Liver (tissue), 9 donors: ENCODE results near the gene RAB28. TPM values are rescaled to one million over a fixed set of nuclear protein-coding genes. Genes with fewer than 3 reads are reported as not detected.

ENCODE experiments used
- DNase-seq: peaks from one replicate; pipeline ENCODE4 v3.0.0-alpha.2; 2017; ENCODE audit warnings: low spot score
- H3K27ac ChIP-seq, 2 donors: one replicate each; pipeline ENCODE4 v1.7.0; 2013; ENCODE audit warnings: inconsistent platforms in 2 of 2, low read length in 2 of 2, control low read depth in 1 of 2, low read depth in 1 of 2, mild to moderate bottlenecking in 1 of 2
- H3K27me3 ChIP-seq, 4 donors: one replicate each; pipeline versions ENCODE4 v1.6.1 to v1.7.0; 2013; ENCODE audit warnings: low read length in 3 of 4, inconsistent platforms in 1 of 4, mild to moderate bottlenecking in 1 of 4, moderate library complexity in 1 of 4; ENCODE audit not compliant: control insufficient read depth in 4 of 4, insufficient read depth in 4 of 4
- H3K36me3 ChIP-seq, 4 donors: one replicate each; pipeline versions ENCODE4 v1.6.1 to v1.7.0; 2013; ENCODE audit warnings: low read length in 3 of 4, mild to moderate bottlenecking in 3 of 4, low read depth in 1 of 4, moderate library complexity in 1 of 4; ENCODE audit not compliant: control insufficient read depth in 4 of 4, insufficient read depth in 3 of 4
- H3K4me1 ChIP-seq, 4 donors: one replicate each; pipeline versions ENCODE4 v1.6.1 to v1.7.0; 2013; ENCODE audit warnings: low read length in 3 of 4, mild to moderate bottlenecking in 3 of 4, moderate library complexity in 1 of 4; ENCODE audit not compliant: control insufficient read depth in 4 of 4, insufficient read depth in 4 of 4
- H3K4me3 ChIP-seq, 3 donors: one replicate each; pipeline versions ENCODE4 v1.6.1 to v1.7.0; 2013; ENCODE audit warnings: low read length in 3 of 3, control low read depth in 1 of 3, low read depth in 1 of 3, mild to moderate bottlenecking in 1 of 3
- H3K9ac ChIP-seq, 2 donors: one replicate each; pipeline ENCODE4 v1.7.0; 2013; ENCODE audit warnings: low read length in 2 of 2, mild to moderate bottlenecking in 2 of 2, moderate library complexity in 2 of 2, control low read depth in 1 of 2, low read depth in 1 of 2
- H3K9me3 ChIP-seq, 4 donors: one replicate each; pipeline versions ENCODE4 v1.6.1 to v1.7.0; 2013; ENCODE audit warnings: low read length in 3 of 4; ENCODE audit not compliant: control insufficient read depth in 4 of 4
- EGR1 ChIP-seq, 2 donors: IDR thresholded peaks; 2 replicates each; pipeline ENCODE4 v1.6.1; 2016 to 2018; ENCODE audit warnings: antibody characterized with exemption in 2 of 2, low read depth in 2 of 2
- FOXA1 ChIP-seq: IDR thresholded peaks from 2 replicates; pipeline ENCODE4 v1.6.1; 2016; ENCODE audit warnings: antibody characterized with exemption
- FOXA2 ChIP-seq: IDR thresholded peaks from 2 replicates; pipeline ENCODE4 v1.6.1; 2016; ENCODE audit warnings: antibody characterized with exemption
- GABPA ChIP-seq, 2 donors: IDR thresholded peaks in 1 of 2; conservative IDR thresholded peaks in 1 of 2; 2 replicates each; pipeline ENCODE4 v1.6.1; 2016; ENCODE audit warnings: antibody characterized with exemption in 2 of 2, mild to moderate bottlenecking in 1 of 2, moderate library complexity in 1 of 2
- HNF4A ChIP-seq, 2 donors: conservative IDR thresholded peaks; 2 replicates each; pipeline ENCODE4 v1.6.1; 2016; ENCODE audit warnings: antibody characterized with exemption in 2 of 2, mild to moderate bottlenecking in 2 of 2
- HNF4G ChIP-seq: IDR thresholded peaks from 2 replicates; pipeline ENCODE4 v1.6.1; 2016; ENCODE audit warnings: antibody characterized with exemption
- JUND ChIP-seq, 2 donors: IDR thresholded peaks; 2 replicates each; pipeline ENCODE4 v1.6.1; 2016; ENCODE audit warnings: antibody characterized with exemption in 2 of 2
- NR2F2 ChIP-seq: IDR thresholded peaks from 2 replicates; pipeline ENCODE4 v1.6.1; 2016; ENCODE audit warnings: antibody characterized with exemption
- RAD21 ChIP-seq, 2 donors: IDR thresholded peaks; 2 replicates each; pipeline ENCODE4 v1.6.1; 2016; ENCODE audit warnings: antibody characterized with exemption in 2 of 2, mild to moderate bottlenecking in 2 of 2
- RXRA ChIP-seq, 2 donors: IDR thresholded peaks; 2 replicates each; pipeline ENCODE4 v1.6.1; 2017 to 2018; ENCODE audit warnings: antibody characterized with exemption in 2 of 2, mild to moderate bottlenecking in 1 of 2
- SP1 ChIP-seq: IDR thresholded peaks from 2 replicates; pipeline ENCODE4 v1.6.1; 2018; ENCODE audit warnings: antibody characterized with exemption, mild to moderate bottlenecking
- TAF1 ChIP-seq: conservative IDR thresholded peaks from 2 replicates; pipeline ENCODE4 v1.6.1; 2016; ENCODE audit warnings: antibody characterized with exemption, mild to moderate bottlenecking
- YY1 ChIP-seq: IDR thresholded peaks from 2 replicates; pipeline ENCODE4 v1.6.1; 2016; ENCODE audit warnings: antibody characterized with exemption, mild to moderate bottlenecking
- WGBS: extraction: QIAGEN DNeasy Blood & Tissue Kit; methylation state at CpG from one replicate; pipeline ENCODE4 v1.1.7; 2013; 5-methylcytosine and 5-hydroxymethylcytosine counted together
- polyA plus RNA-seq, 2 donors: library from polyadenylated mRNA; stranded (reverse) in 1 of 2; unstranded in 1 of 2; fragments of 200-250 nt in 1 of 2; fragments of >200 nt in 1 of 2; fragmentation: Nextera tagmentation in 1 of 2; extraction: Ambion mirVana in 1 of 2; gene quantifications; one replicate each; pipeline versions ENCODE4 v1.2.1 to v1.2.3, GENCODE V29; 2013 to 2015
- total RNA-seq, 2 donors: library from RNA; depleted of rRNA; stranded (reverse); fragments of >200 nt; gene quantifications; one replicate each; pipeline ENCODE4 v1.2.3, GENCODE V29; 2014
- TF ChIP-seq, protein P1 (sequence below): fragments of 150-350 bp; IDR thresholded peaks from 2 replicates; pipeline ENCODE4 v1.5.1; 2017; ENCODE audit warnings: improper control_type of control experiment, low read depth, low read length; ENCODE audit not compliant: missing input control
- TF ChIP-seq, protein P2 (sequence below): IDR thresholded peaks from 2 replicates; pipeline ENCODE4 v1.6.1; 2016; ENCODE audit warnings: antibody characterized with exemption, mild to moderate bottlenecking
- TF ChIP-seq, protein P3 (sequence below): IDR thresholded peaks from 2 replicates; pipeline ENCODE4 v1.6.1; 2016; ENCODE audit warnings: antibody characterized with exemption
- TF ChIP-seq, protein P4 (sequence below): IDR thresholded peaks from 2 replicates; pipeline ENCODE4 v1.6.1; 2016; ENCODE audit warnings: antibody characterized with exemption
- TF ChIP-seq, protein P5 (sequence below): IDR thresholded peaks from 2 replicates; pipeline ENCODE4 v1.6.1; 2016; ENCODE audit warnings: antibody characterized with exemption
- donor health status: healthy.
- donor health status: healthy.
- donor health status: healthy.
- donor health status: healthy.
- donor health status: healthy.

RAB28 gene
- total and polyA plus RNA-seq, 4 donors, result 3.9 to 7.7 (median 6.8) TPM

DNA sequence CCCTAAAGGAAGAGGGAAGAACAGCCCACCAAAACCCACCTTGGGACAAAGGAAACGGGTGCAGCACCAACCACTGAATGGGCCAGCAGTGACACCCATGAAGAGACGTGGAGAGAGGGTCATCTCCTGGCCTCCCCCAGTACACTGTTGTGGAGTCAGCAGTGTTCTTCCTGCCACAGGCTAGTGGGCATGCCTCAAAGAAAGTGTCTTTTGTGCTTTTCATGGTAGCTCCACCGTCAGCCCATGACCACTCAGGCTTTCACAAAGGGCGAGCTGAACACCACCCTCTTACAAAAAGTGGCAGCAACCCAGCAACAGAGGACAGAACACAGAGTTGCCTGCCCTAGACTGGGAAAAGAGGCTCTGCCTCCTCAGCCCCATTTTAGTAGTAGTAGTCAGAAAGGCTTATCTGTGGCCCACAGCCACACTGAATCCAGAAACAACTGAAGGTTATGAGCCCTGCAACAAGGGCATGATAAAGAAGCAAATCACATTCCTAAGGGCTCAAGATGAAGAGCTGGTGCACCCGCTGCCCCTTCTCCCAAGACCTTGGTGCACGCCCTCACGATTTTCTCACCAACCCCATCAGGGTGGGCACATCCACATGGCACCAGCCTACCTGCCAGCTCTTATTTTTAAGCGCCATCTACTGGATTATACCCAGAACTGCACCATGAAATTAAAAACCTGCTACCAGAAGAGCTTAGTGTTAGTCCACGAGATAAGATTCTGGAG, 53.1 kb downstream of the RAB28 start:
- no peak for DNase-seq
- no peak overlapping the region for H3K9ac ChIP-seq
- H3K27me3 ChIP-seq, result no peaks in the 10 kb centered on the region
- H3K4me3 ChIP-seq, result no peak overlapping the region
- peaks cover 0 to 7% (median 2%) of the 10 kb centered on the region in 4 donors for H3K4me1 ChIP-seq
- TF ChIP-seq TAF1 (no peak), RAD21 (IDR thresholded peaks at IDR 0.05) (peak; percentile 29 to 62)
- TF ChIP-seq, protein P1, sequence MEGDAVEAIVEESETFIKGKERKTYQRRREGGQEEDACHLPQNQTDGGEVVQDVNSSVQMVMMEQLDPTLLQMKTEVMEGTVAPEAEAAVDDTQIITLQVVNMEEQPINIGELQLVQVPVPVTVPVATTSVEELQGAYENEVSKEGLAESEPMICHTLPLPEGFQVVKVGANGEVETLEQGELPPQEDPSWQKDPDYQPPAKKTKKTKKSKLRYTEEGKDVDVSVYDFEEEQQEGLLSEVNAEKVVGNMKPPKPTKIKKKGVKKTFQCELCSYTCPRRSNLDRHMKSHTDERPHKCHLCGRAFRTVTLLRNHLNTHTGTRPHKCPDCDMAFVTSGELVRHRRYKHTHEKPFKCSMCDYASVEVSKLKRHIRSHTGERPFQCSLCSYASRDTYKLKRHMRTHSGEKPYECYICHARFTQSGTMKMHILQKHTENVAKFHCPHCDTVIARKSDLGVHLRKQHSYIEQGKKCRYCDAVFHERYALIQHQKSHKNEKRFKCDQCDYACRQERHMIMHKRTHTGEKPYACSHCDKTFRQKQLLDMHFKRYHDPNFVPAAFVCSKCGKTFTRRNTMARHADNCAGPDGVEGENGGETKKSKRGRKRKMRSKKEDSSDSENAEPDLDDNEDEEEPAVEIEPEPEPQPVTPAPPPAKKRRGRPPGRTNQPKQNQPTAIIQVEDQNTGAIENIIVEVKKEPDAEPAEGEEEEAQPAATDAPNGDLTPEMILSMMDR, result peak; percentile 22
- H3K9me3 ChIP-seq, result no peaks in the 10 kb centered on the region
- H3K27ac ChIP-seq, result no peak overlapping the region
- WGBS, result 91% methylated on average over 9 of the region's 9 CpGs
- no peaks in the 10 kb centered on the region for H3K36me3 ChIP-seq

DNA sequence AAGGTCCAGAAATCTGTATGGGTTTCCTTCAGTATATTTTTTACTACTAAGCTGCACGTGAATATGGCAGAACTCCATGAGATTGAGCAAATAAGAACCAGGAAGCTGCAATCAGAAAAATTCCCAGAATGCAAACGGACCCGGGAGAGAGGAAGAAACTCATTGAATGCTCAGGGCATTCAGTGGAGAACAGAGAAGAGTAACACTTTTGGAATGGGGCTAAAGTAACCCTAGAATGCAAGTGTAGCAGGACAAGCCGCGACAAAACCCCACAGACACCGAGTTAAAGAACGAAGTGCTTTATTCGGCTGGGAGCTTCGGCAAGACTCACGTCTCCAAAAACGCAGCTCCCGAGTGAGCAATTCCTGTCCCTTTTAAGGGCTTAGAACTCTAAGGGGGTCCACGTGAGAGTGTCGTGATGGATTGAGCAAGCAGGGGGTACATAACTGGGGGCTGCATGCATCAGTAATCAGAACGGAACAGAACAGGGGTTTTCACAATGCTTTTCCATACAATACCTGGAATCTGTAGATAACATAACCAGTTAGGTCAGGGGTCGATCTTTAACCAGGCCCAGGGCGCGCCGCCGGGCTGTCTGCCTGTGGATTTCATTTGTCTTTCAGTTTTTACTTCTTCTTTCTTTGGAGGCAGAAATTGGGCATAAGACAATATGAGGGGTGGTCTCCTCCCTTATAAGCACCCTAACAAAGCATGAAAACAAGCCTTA, 56.4 kb downstream of the RAB28 start:
- WGBS, result 76% methylated on average over 20 of the region's 20 CpGs
- no peak for TF ChIP-seq JUND (IDR thresholded peaks at IDR 0.05)
- no peak for TF ChIP-seq YY1
- TF ChIP-seq GABPA (IDR thresholded peaks at IDR 0.05 in 1 of 2, conservative IDR thresholded peaks at IDR 0.05 in 1 of 2), result no peak
- no peak for TF ChIP-seq EGR1 (IDR thresholded peaks at IDR 0.05; ENCODE audit: low read depth in 2 of 2)
- no peak for TF ChIP-seq FOXA1
- no peak for TF ChIP-seq HNF4G
- TF ChIP-seq SP1, result no peak
- no peak for TF ChIP-seq FOXA2
- no peak for TF ChIP-seq HNF4A (conservative IDR thresholded peaks at IDR 0.05)
- TF ChIP-seq, protein P2, sequence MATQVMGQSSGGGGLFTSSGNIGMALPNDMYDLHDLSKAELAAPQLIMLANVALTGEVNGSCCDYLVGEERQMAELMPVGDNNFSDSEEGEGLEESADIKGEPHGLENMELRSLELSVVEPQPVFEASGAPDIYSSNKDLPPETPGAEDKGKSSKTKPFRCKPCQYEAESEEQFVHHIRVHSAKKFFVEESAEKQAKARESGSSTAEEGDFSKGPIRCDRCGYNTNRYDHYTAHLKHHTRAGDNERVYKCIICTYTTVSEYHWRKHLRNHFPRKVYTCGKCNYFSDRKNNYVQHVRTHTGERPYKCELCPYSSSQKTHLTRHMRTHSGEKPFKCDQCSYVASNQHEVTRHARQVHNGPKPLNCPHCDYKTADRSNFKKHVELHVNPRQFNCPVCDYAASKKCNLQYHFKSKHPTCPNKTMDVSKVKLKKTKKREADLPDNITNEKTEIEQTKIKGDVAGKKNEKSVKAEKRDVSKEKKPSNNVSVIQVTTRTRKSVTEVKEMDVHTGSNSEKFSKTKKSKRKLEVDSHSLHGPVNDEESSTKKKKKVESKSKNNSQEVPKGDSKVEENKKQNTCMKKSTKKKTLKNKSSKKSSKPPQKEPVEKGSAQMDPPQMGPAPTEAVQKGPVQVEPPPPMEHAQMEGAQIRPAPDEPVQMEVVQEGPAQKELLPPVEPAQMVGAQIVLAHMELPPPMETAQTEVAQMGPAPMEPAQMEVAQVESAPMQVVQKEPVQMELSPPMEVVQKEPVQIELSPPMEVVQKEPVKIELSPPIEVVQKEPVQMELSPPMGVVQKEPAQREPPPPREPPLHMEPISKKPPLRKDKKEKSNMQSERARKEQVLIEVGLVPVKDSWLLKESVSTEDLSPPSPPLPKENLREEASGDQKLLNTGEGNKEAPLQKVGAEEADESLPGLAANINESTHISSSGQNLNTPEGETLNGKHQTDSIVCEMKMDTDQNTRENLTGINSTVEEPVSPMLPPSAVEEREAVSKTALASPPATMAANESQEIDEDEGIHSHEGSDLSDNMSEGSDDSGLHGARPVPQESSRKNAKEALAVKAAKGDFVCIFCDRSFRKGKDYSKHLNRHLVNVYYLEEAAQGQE, result no peak
- TF ChIP-seq, protein P3, sequence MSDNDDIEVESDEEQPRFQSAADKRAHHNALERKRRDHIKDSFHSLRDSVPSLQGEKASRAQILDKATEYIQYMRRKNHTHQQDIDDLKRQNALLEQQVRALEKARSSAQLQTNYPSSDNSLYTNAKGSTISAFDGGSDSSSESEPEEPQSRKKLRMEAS, result no peak
- TF ChIP-seq TAF1, result no peak
- TF ChIP-seq, protein P4, sequence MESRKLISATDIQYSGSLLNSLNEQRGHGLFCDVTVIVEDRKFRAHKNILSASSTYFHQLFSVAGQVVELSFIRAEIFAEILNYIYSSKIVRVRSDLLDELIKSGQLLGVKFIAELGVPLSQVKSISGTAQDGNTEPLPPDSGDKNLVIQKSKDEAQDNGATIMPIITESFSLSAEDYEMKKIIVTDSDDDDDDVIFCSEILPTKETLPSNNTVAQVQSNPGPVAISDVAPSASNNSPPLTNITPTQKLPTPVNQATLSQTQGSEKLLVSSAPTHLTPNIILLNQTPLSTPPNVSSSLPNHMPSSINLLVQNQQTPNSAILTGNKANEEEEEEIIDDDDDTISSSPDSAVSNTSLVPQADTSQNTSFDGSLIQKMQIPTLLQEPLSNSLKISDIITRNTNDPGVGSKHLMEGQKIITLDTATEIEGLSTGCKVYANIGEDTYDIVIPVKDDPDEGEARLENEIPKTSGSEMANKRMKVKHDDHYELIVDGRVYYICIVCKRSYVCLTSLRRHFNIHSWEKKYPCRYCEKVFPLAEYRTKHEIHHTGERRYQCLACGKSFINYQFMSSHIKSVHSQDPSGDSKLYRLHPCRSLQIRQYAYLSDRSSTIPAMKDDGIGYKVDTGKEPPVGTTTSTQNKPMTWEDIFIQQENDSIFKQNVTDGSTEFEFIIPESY, result no peak
- TF ChIP-seq, protein P5, sequence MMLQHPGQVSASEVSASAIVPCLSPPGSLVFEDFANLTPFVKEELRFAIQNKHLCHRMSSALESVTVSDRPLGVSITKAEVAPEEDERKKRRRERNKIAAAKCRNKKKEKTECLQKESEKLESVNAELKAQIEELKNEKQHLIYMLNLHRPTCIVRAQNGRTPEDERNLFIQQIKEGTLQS, result no peak
- TF ChIP-seq NR2F2, result no peak
- TF ChIP-seq RAD21 (IDR thresholded peaks at IDR 0.05), result no peak
- TF ChIP-seq RXRA (IDR thresholded peaks at IDR 0.05), result no peak
- TF ChIP-seq, protein P1, result no peak
- Histone ChIP-seq H3K27me3 (no peaks in the 10 kb centered on the region), H3K9me3 (no peaks in the 10 kb centered on the region), H3K27ac (no peak overlapping the region), H3K4me3 (no peak overlapping the region), H3K4me1 (peaks cover 0 to 1% (median 0%) of the 10 kb centered on the region in 4 donors), H3K36me3 (peaks cover 0 to 1% (median 0%) of the 10 kb centered on the region in 4 donors), H3K9ac (no peak overlapping the region)
- DNase-seq, result no peak
